LNCaP clone FGC (cell line): Measurements from ENCODE around the gene COQ8A.

Experiments used
- DNase-seq: peaks from one replicate; pipeline ENCODE4 v3.0.0-alpha.2; 2011; ENCODE audit warnings: low read depth
- H3K4me3 ChIP-seq: 2 replicates; pipeline ENCODE4 v1.5.1; 2011; ENCODE audit warnings: mild to moderate bottlenecking, low read depth, low read length, control low read depth
- TF ChIP-seq, protein P1 (sequence below): IDR thresholded peaks from 2 replicates; pipeline ENCODE4 v1.5.1; 2012; ENCODE audit warnings: mild to moderate bottlenecking; ENCODE audit not compliant: control insufficient read depth, insufficient read depth; ENCODE audit errors: extremely low read depth

The COQ8A gene

DNA sequence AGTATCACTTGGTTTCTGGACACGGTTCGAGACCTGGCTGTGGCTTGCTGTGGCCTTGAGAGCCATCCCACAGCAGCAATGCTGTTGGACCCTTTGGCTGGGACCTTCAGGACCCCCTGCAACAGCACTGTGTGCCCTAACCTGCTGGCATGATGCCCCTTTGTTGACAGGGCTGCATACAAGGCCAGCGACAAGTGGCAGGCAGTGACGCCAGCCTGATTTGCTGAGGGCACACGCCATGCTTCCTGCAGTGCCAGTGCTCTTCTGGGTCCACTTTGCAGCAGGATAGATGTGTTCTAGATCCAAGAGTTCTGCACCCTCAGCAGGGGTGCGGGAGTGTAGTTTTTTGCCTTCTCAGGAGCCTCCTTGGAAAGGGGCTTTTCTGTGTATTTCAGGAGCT is 32.8 kb downstream of the COQ8A start:
- no peak for DNase-seq
- no peak overlapping the region for H3K4me3 ChIP-seq
- TF ChIP-seq, protein P1, sequence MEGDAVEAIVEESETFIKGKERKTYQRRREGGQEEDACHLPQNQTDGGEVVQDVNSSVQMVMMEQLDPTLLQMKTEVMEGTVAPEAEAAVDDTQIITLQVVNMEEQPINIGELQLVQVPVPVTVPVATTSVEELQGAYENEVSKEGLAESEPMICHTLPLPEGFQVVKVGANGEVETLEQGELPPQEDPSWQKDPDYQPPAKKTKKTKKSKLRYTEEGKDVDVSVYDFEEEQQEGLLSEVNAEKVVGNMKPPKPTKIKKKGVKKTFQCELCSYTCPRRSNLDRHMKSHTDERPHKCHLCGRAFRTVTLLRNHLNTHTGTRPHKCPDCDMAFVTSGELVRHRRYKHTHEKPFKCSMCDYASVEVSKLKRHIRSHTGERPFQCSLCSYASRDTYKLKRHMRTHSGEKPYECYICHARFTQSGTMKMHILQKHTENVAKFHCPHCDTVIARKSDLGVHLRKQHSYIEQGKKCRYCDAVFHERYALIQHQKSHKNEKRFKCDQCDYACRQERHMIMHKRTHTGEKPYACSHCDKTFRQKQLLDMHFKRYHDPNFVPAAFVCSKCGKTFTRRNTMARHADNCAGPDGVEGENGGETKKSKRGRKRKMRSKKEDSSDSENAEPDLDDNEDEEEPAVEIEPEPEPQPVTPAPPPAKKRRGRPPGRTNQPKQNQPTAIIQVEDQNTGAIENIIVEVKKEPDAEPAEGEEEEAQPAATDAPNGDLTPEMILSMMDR, result no peak

- no peak for DNase-seq
Observed at GRCh38 chr1:226973371-226973897, 33.3 kb downstream of the COQ8A start.

DNA sequence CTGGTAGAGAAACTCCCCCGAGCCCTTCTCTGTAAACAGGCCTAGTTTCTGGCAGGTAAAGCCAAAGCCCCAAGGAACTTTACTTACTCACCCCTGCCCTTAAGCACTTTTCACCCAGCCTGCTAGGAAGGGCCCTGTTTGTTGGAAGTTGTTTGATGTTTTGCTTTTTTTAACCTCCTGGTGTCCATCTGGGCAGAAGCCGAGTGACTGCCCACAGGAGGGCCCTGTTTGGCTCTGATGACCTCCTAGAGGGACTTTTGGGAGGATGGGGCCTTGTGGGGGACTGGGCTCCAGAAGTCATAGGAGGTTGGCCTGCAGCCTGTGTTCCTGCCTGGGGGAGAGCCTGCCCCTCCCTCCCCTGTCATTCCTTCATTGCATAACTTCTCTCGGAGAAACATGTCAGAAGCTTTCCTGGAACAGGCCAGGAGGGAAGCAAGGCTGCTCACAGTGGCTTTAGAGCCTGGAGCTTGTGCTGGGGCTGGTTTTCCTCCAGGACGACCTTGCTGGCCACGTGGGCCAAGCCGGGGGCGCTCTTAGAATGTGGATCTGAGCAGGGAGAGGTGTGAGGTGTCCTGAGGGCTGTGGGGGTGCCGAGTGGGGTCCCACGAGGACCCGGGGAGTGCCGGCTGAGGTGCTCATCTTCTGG is 33.9 kb downstream of the COQ8A start:
- no peak overlapping the region for H3K4me3 ChIP-seq
- no peak for DNase-seq
- TF ChIP-seq, protein P1, result no peak

More at GRCh38 chr1:226973371-226973897, 33.3 kb downstream of the COQ8A start:
- TF ChIP-seq, protein P1, result no peak
- H3K4me3 ChIP-seq, result no peak overlapping the region

DNA sequence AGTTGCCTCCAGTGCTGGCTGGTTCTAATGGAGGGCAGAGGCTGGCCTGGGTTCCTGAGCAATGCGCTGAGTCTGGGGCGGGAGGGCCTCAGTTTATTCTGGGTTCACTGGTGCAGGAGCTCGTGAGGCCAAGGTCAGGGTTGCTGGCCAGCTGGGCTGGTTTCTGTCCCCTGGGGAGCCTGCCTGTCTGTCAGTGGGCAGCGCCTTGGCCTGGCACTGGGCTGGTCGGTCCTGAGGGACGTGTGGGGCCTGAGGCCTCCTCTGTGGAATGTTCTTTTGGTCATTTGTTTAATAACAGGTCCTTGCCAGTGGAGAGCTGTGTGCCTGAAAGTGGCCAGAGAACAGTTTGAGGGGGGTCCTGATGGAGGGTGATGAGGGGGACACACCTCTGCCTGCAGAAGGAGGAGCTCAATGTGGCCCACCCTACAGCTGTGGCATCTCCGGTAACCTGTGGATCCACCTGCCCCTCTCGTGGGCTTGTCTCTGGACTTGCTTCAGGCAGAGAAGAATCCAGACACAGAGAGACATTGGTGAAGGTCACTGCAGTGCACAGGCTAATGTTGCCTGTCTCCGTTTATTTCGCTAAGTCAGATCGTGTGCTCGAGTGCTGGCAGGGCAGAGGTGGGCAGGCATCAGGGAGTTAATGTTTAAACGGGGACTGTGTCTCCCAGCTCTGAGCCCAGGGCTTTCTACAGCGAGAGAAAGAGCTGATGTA is 34.6 kb downstream of the COQ8A start:
- no peak for DNase-seq
- TF ChIP-seq, protein P1, result no peak
- no peak overlapping the region for H3K4me3 ChIP-seq

- no peak for DNase-seq
- H3K4me3 ChIP-seq, result no peak overlapping the region
- TF ChIP-seq, protein P1, result no peak
Observed at GRCh38 chr1:226975259-226976250, 35.5 kb downstream of the COQ8A start.

DNA sequence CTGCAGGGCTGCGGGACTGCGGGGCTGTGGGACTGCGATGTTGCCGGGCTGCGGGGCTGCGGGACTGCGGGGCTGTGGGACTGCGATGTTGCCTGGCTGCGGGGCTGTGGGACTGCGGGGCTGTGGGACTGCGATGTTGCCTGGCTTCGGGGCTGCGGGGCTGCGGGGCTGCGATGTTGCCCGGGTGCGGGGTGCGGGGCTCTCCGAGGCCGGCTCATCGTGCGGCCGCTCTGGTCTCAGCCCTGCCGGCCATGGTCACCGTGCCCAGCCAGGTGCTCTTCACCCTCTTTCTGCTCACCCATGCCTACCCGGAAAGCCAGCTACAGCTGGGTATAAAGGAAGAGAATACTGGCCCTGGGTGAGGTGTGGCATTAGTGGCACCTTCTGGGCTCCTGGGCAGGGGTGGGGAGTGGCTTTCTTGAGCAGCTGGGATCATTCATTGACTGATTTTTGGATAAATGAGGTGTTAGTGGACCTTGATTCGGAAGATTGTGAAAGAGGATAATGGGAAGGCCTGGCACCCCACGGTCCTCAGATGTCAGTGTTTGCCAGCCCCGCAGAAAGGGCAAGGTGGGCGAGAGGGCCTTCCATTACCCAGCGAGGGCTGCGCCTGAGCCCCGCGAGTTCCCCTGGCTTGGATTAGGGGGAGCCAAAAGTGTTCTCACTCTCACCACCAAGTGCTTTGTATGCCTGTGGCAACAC is 36.3 kb downstream of the COQ8A start:
- DNase-seq, result no peak
- TF ChIP-seq, protein P1, result no peak
- H3K4me3 ChIP-seq, result no peak overlapping the region
